SK-N-SH treated with all-trans-retinoic acid at 6 μM for 48 hours (cell line): ENCODE measurements around the gene ST6GALNAC2.

ENCODE experiments used
- ATAC-seq: fragments of 200-7000 bp; cut with Tn5 transposase; 3 replicates; pipeline ENCODE4 v1.9.1; 2020; ENCODE audit warnings: mild to moderate bottlenecking, moderate library complexity
- CREB5 ChIP-seq: fragments of 250-450 bp; sonication (Bioruptor Pico); IDR thresholded peaks from 2 replicates; pipeline ENCODE4 v1.5.1; 2020; ENCODE audit warnings: low read depth, mild to moderate bottlenecking, moderate library complexity
- CSRNP3 ChIP-seq: fragments of 250-450 bp; sonication (Bioruptor Pico); IDR thresholded peaks from 2 replicates; pipeline ENCODE4 v1.5.1; 2021; ENCODE audit warnings: mild to moderate bottlenecking, moderate library complexity
- ESRRG ChIP-seq: fragments of 250-450 bp; sonication (Bioruptor Pico); IDR thresholded peaks from 2 replicates; pipeline ENCODE4 v1.6.1; 2021; ENCODE audit warnings: mild to moderate bottlenecking
- GLIS3 ChIP-seq: fragments of 250-450 bp; sonication (Bioruptor Pico); IDR thresholded peaks from 2 replicates; pipeline ENCODE4 v1.5.0; 2020; ENCODE audit warnings: mild to moderate bottlenecking, moderate library complexity
- OSR1 ChIP-seq: fragments of 250-450 bp; sonication (Bioruptor Pico); IDR thresholded peaks from 2 replicates; pipeline ENCODE4 v1.8.0; 2022; ENCODE audit warnings: moderate library complexity, mild to moderate bottlenecking, inconsistent platforms
- PATZ1 ChIP-seq: fragments of 250-450 bp; sonication (Bioruptor Pico); IDR thresholded peaks from 2 replicates; pipeline ENCODE4 v1.8.0; 2020; ENCODE audit warnings: mild to moderate bottlenecking, moderate library complexity, borderline replicate concordance
- POU6F1 ChIP-seq: fragments of 250-450 bp; sonication (Bioruptor Pico); IDR thresholded peaks from 2 replicates; pipeline ENCODE4 v1.8.0; 2021; ENCODE audit warnings: low read depth, mild to moderate bottlenecking, moderate library complexity, borderline replicate concordance
- PPARA ChIP-seq: fragments of 250-450 bp; sonication (Bioruptor Pico); IDR thresholded peaks from 2 replicates; pipeline ENCODE4 v1.5.0; 2020; ENCODE audit warnings: mild to moderate bottlenecking, borderline replicate concordance
- RARB ChIP-seq: fragments of 250-450 bp; sonication (Bioruptor Pico); IDR thresholded peaks from 2 replicates; pipeline ENCODE4 v1.8.0; 2021; ENCODE audit warnings: mild to moderate bottlenecking, moderate library complexity
- SNAI2 ChIP-seq: fragments of 250-450 bp; sonication (Bioruptor Pico); IDR thresholded peaks from 2 replicates; pipeline ENCODE4 v1.5.0; 2020; ENCODE audit warnings: mild to moderate bottlenecking, moderate library complexity
- TCF4 ChIP-seq: fragments of 250-450 bp; sonication (Bioruptor Pico); IDR thresholded peaks from 2 replicates; pipeline ENCODE4 v1.8.0; 2021; ENCODE audit warnings: mild to moderate bottlenecking, moderate library complexity, borderline replicate concordance
- TOX ChIP-seq: fragments of 250-450 bp; sonication (Bioruptor Pico); IDR thresholded peaks from 2 replicates; pipeline ENCODE4 v1.8.0; 2021; ENCODE audit warnings: mild to moderate bottlenecking, moderate library complexity, borderline replicate concordance
- TSHZ2 ChIP-seq: fragments of 250-450 bp; sonication (Bioruptor Pico); IDR thresholded peaks from 2 replicates; pipeline ENCODE4 v1.5.0; 2020; ENCODE audit warnings: mild to moderate bottlenecking, moderate library complexity
- ZC3H10 ChIP-seq: fragments of 250-450 bp; sonication (Bioruptor Pico); IDR thresholded peaks from 2 replicates; pipeline ENCODE4 v1.5.1; 2021; ENCODE audit warnings: mild to moderate bottlenecking, moderate library complexity
- ZFP3 ChIP-seq: fragments of 250-450 bp; sonication (Bioruptor Pico); IDR thresholded peaks from 2 replicates; pipeline ENCODE4 v1.5.0; 2020; ENCODE audit warnings: mild to moderate bottlenecking, moderate library complexity
- ZNF565 ChIP-seq: fragments of 450-650 bp; formaldehyde crosslinking; conservative IDR thresholded peaks from 2 replicates; pipeline ENCODE4 v1.5.0; 2020; ENCODE audit warnings: low read depth, mild to moderate bottlenecking, moderate library complexity
- ZNF70 ChIP-seq: fragments of 450-650 bp; formaldehyde crosslinking; IDR thresholded peaks from 2 replicates; pipeline ENCODE4 v1.5.0; 2020; ENCODE audit warnings: mild to moderate bottlenecking, moderate library complexity
- ZNF8 ChIP-seq: fragments of 450-650 bp; formaldehyde crosslinking; IDR thresholded peaks from 2 replicates; pipeline ENCODE4 v1.5.0; 2020; ENCODE audit warnings: mild to moderate bottlenecking, moderate library complexity

Gene ST6GALNAC2

GRCh38 chr17:76553178-76553908 is 32.3 kb downstream of the ST6GALNAC2 start:
- no peak for ATAC-seq

GRCh38 chr17:76551685-76552084 is 34.0 kb downstream of the ST6GALNAC2 start:
- no peak for ATAC-seq
- TF ChIP-seq PPARA (CRISPR knock-in tag) = no peak
- no peak for TF ChIP-seq ZC3H10 (CRISPR knock-in tag)
- TF ChIP-seq ZNF70 (CRISPR knock-in tag) = no peak
- TF ChIP-seq ESRRG (CRISPR knock-in tag) = no peak
- TF ChIP-seq ZNF8 (CRISPR knock-in tag) = no peak
- TF ChIP-seq ZFP3 (CRISPR knock-in tag) = no peak
- no peak for TF ChIP-seq CSRNP3 (CRISPR knock-in tag)
- TF ChIP-seq TSHZ2 (CRISPR knock-in tag) = no peak
- TF ChIP-seq CREB5 = no peak
- TF ChIP-seq SNAI2 = no peak
- no peak for TF ChIP-seq RARB
- no peak for TF ChIP-seq GLIS3 (CRISPR knock-in tag)
- no peak for TF ChIP-seq TOX
- TF ChIP-seq ZNF565 (CRISPR knock-in tag) = no peak
- no peak for TF ChIP-seq OSR1 (CRISPR knock-in tag)

More at GRCh38 chr17:76553178-76553908, 32.3 kb downstream of the ST6GALNAC2 start:
- no peak for TF ChIP-seq CREB5
- TF ChIP-seq POU6F1 (CRISPR knock-in tag) = no peak
- no peak for TF ChIP-seq TCF4 (CRISPR knock-in tag)

GRCh38 chr17:76550712-76551615 is 34.7 kb downstream of the ST6GALNAC2 start:
- ATAC-seq = no peak
- 0 out of 2 replicates have a peak, but pooled peaks have one; percentile 30 for TF ChIP-seq ZFP3 (CRISPR knock-in tag)
- TF ChIP-seq PATZ1 (CRISPR knock-in tag) = no peak
